Testis (tissue), 3 donors: ENCODE data around the gene ACSM6. TPM values are rescaled to one million over a fixed set of nuclear protein-coding genes. Genes with fewer than 3 reads are reported as not detected.
"Not testable (repeated sequence)": the region's sequence is repeated elsewhere in the genome, so short reads cannot be mapped to it uniquely, and the experiment has no call there.

Source experiments
- DNase-seq: peaks from one replicate; pipeline ENCODE4 v3.0.0-alpha.2; 2019
- H3K27ac ChIP-seq, 2 donors: fragments of 200-600 bp; sonication (generic); one replicate each; pipeline ENCODE4 v1.5.1; 2019
- H3K27me3 ChIP-seq: fragments of 200-600 bp; sonication (generic); one replicate; pipeline ENCODE4 v1.5.1; 2019
- H3K36me3 ChIP-seq: fragments of 200-600 bp; sonication (generic); one replicate; pipeline ENCODE4 v1.5.1; 2017; ENCODE audit warnings: low read depth; ENCODE audit errors: missing control alignments
- H3K4me1 ChIP-seq: fragments of 200-600 bp; sonication (generic); one replicate; pipeline ENCODE4 v1.5.1; 2019
- H3K4me3 ChIP-seq, 2 donors: fragments of 200-600 bp; sonication (generic); one replicate each; pipeline ENCODE4 v1.5.1; 2017 to 2019
- H3K9me3 ChIP-seq: fragments of 200-600 bp; sonication (generic); one replicate; pipeline ENCODE4 v1.5.1; 2017
- CTCF ChIP-seq, 3 experiments: fragments of 450-650 bp in 2 of 3; fragments of 200-600 bp in 1 of 3; sonication (generic) in 1 of 3; IDR thresholded peaks; one replicate each; pipeline ENCODE4 v1.5.1; 2016 to 2019; ENCODE audit warnings: antibody characterized with exemption in 3 of 3, mild to moderate bottlenecking in 2 of 3, moderate library complexity in 1 of 3
- POLR2A ChIP-seq: fragments of 450-650 bp; IDR thresholded peaks from one replicate; pipeline ENCODE4 v1.6.1; 2017; ENCODE audit warnings: antibody characterized with exemption, mild to moderate bottlenecking, moderate library complexity
- WGBS, 2 donors: methylation state at CpG; one replicate each; pipeline ENCODE4 v1.1.5; 2018; 5-methylcytosine and 5-hydroxymethylcytosine counted together
- intact Hi-C: fragments of 100-400 bp; cut with DNase I; formaldehyde crosslinking; loops from one replicate; pipeline ENCODE4 v1.15.1; 2023; ENCODE audit warnings: low total_unique reads
- polyA plus RNA-seq: library from polyadenylated mRNA; stranded (reverse); fragments of 350-450 nt; fragmentation: Illumina TruSeq; extraction: RNeasy Lipid Tissue Mini Kit (QIAGEN cat#74804); gene quantifications from one replicate; pipeline ENCODE4 v1.2.3, GENCODE V29; 2014; ENCODE audit warnings: low read depth, low replicate concordance; ENCODE audit not compliant: insufficient read depth
- total RNA-seq, 2 donors: library from RNA; depleted of rRNA; stranded (reverse); fragments of >200 nt; gene quantifications; one replicate each; pipeline ENCODE4 v1.2.3, GENCODE V29; 2016

ACSM6 gene
- total and polyA plus RNA-seq, 3 donors from 2014 or later = not detected

GRCh38 chr10:95234951-95235350 is 40.9 kb downstream of the ACSM6 start:
- WGBS, 2 donors = 79 to 80% methylated on average over 5 of the region's 5 CpGs
- Histone ChIP-seq H3K36me3 (no peaks in the 10 kb centered on the region), H3K27ac (no peak overlapping the region), H3K27me3 (no peaks in the 10 kb centered on the region), H3K4me3 (no peak overlapping the region), H3K9me3 (no peaks in the 10 kb centered on the region), H3K4me1 (no peaks in the 10 kb centered on the region)
- TF ChIP-seq POLR2A (no peak), CTCF (IDR thresholded peaks at IDR 0.05) (no peak)
- intact Hi-C loops = no loop called here
- DNase-seq = no peak

- intact Hi-C loops = no loop called here
- 91% methylated on average over 3 of the region's 3 CpGs for WGBS, 2 donors
- Histone ChIP-seq H3K4me1 (no peaks in the 10 kb centered on the region), H3K9me3 (no peaks in the 10 kb centered on the region), H3K27ac (no peak overlapping the region), H3K4me3 (no peak overlapping the region), H3K27me3 (no peaks in the 10 kb centered on the region), H3K36me3 (no peaks in the 10 kb centered on the region)
- DNase-seq = no peak
- no peak for TF ChIP-seq CTCF (IDR thresholded peaks at IDR 0.05)
- TF ChIP-seq POLR2A = no peak
Observed at GRCh38 chr10:95235676-95236067, 41.6 kb downstream of the ACSM6 start.

GRCh38 chr10:95236068-95236903 is 42.2 kb downstream of the ACSM6 start:
- Histone ChIP-seq H3K9me3 (no peaks in the 10 kb centered on the region), H3K27ac (no peak overlapping the region), H3K4me1 (no peaks in the 10 kb centered on the region), H3K27me3 (no peaks in the 10 kb centered on the region), H3K4me3 (no peak overlapping the region), H3K36me3 (no peaks in the 10 kb centered on the region)
- WGBS, 2 donors = 80 to 81% methylated on average over 6 of the region's 6 CpGs
- intact Hi-C loops = no loop called here
- TF ChIP-seq CTCF (IDR thresholded peaks at IDR 0.05) = no peak
- no peak for TF ChIP-seq POLR2A
- DNase-seq = no peak

- no peaks in the 10 kb centered on the region for H3K36me3 ChIP-seq
- H3K9me3 ChIP-seq = no peaks in the 10 kb centered on the region
- no peaks in the 10 kb centered on the region for H3K4me1 ChIP-seq
- H3K4me3 ChIP-seq = no peak overlapping the region
- no peak for DNase-seq
- no peak overlapping the region for H3K27ac ChIP-seq
- intact Hi-C loops = no loop called here
- 88 to 89% methylated on average over 12 of the region's 12 CpGs for WGBS, 2 donors
- no peak for TF ChIP-seq CTCF (IDR thresholded peaks at IDR 0.05)
- TF ChIP-seq POLR2A = no peak
- H3K27me3 ChIP-seq = no peaks in the 10 kb centered on the region
Observed at GRCh38 chr10:95237376-95238170, 43.5 kb downstream of the ACSM6 start.

- not testable (repeated sequence) for H3K27me3 ChIP-seq, DNase-seq, H3K9me3 ChIP-seq, H3K27ac ChIP-seq, H3K4me3 ChIP-seq, H3K4me1 ChIP-seq, H3K36me3 ChIP-seq
- intact Hi-C loops = loop anchor here (10.0 kb wide), 1 partner anchor 125 kb away; no protein-coding TSS in a partner anchor
- WGBS, 2 donors = 88 to 98% methylated on average over 3 of the region's 3 CpGs
Observed at GRCh38 chr10:95240096-95240495, 46.1 kb downstream of the ACSM6 start.
